H9 (cell line): Measurements from ENCODE around the gene IRAK4. TPM values are rescaled to one million over a fixed set of nuclear protein-coding genes. Genes with fewer than 3 reads are reported as not detected.

Experiments
- DNase-seq: peaks from one replicate; pipeline ENCODE4 v3.0.0-alpha.2; 2017
- H2AFZ ChIP-seq: one replicate; pipeline ENCODE4 v1.6.1; 2013; ENCODE audit warnings: mild to moderate bottlenecking, low read length, control low read depth, moderate library complexity
- H2AK5ac ChIP-seq: 2 replicates; pipeline ENCODE4 v1.6.1; 2013; ENCODE audit warnings: low read length, control low read depth, mixed read lengths; ENCODE audit not compliant: insufficient read length
- H2BK120ac ChIP-seq: one replicate; pipeline ENCODE4 v1.6.1; 2013; ENCODE audit warnings: low read depth, mild to moderate bottlenecking, low read length, control low read depth, inconsistent platforms; ENCODE audit not compliant: poor library complexity, severe bottlenecking
- H2BK12ac ChIP-seq: 2 replicates; pipeline ENCODE4 v1.6.1; 2013; ENCODE audit warnings: low read length, control low read depth, mixed read lengths, low read depth; ENCODE audit not compliant: insufficient read length
- H2BK15ac ChIP-seq: 2 replicates; pipeline ENCODE4 v1.6.1; 2013; ENCODE audit warnings: low read depth, low read length, control low read depth
- H2BK20ac ChIP-seq: one replicate; pipeline ENCODE4 v1.6.1; 2013; ENCODE audit warnings: low read depth, mild to moderate bottlenecking, low read length, control low read depth, inconsistent platforms; ENCODE audit not compliant: poor library complexity, severe bottlenecking
- H2BK5ac ChIP-seq: 2 replicates; pipeline ENCODE4 v1.6.1; 2013; ENCODE audit warnings: low read length, control low read depth, mixed read lengths; ENCODE audit not compliant: insufficient read length
- H3K14ac ChIP-seq: 2 replicates; pipeline ENCODE4 v1.6.1; 2013; ENCODE audit warnings: low read length, control low read depth; ENCODE audit not compliant: insufficient read depth
- H3K18ac ChIP-seq: 2 replicates; pipeline ENCODE4 v1.6.1; 2013; ENCODE audit warnings: low read depth, mild to moderate bottlenecking, mixed read lengths, low read length, control low read depth; ENCODE audit not compliant: insufficient read length
- H3K23ac ChIP-seq: 2 replicates; pipeline ENCODE4 v1.6.1; 2013; ENCODE audit warnings: low read length, control low read depth, mixed read lengths, low read depth; ENCODE audit not compliant: insufficient read length
- H3K23me2 ChIP-seq: 2 replicates; pipeline ENCODE4 v1.6.1; 2013; ENCODE audit warnings: low read depth, mild to moderate bottlenecking, mixed read lengths, low read length, control low read depth; ENCODE audit not compliant: insufficient read length, poor library complexity, severe bottlenecking
- H3K27ac ChIP-seq: 2 replicates; pipeline ENCODE4 v1.5.1; 2013; ENCODE audit warnings: low read length, control low read depth, mixed read lengths, low read depth; ENCODE audit not compliant: insufficient read length
- H3K27me3 ChIP-seq: 2 replicates; pipeline ENCODE4 v1.6.1; 2013; ENCODE audit warnings: low read length, control low read depth, inconsistent platforms; ENCODE audit not compliant: insufficient read depth
- H3K4ac ChIP-seq: 2 replicates; pipeline ENCODE4 v1.6.1; 2013; ENCODE audit warnings: low read depth, mild to moderate bottlenecking, control low read depth, inconsistent platforms, low read length, moderate library complexity
- H3K4me1 ChIP-seq: 2 replicates; pipeline ENCODE4 v1.6.1; 2013; ENCODE audit warnings: low read length, control low read depth, inconsistent platforms; ENCODE audit not compliant: insufficient read depth
- H3K4me2 ChIP-seq: 2 replicates; pipeline ENCODE4 v1.6.1; 2013; ENCODE audit warnings: low read length, control low read depth, mixed read lengths; ENCODE audit not compliant: insufficient read length, insufficient read depth
- H3K56ac ChIP-seq: 2 replicates; pipeline ENCODE4 v1.6.1; 2013; ENCODE audit warnings: low read depth, mild to moderate bottlenecking, mixed read lengths, low read length, control low read depth; ENCODE audit not compliant: insufficient read length
- H3K79me1 ChIP-seq: 2 replicates; pipeline ENCODE4 v1.6.1; 2013; ENCODE audit warnings: low read depth, mild to moderate bottlenecking, moderate library complexity, low read length, control low read depth, inconsistent platforms; ENCODE audit not compliant: insufficient read depth, poor library complexity, severe bottlenecking
- H3K79me2 ChIP-seq: 2 replicates; pipeline ENCODE4 v1.6.1; 2013; ENCODE audit warnings: low read length, control low read depth, inconsistent platforms; ENCODE audit not compliant: insufficient read depth
- H3K9ac ChIP-seq: 2 replicates; pipeline ENCODE4 v1.6.1; 2013; ENCODE audit warnings: low read length, control low read depth, mixed read lengths; ENCODE audit not compliant: insufficient read length; ENCODE audit errors: extremely low read depth
- H3K9me3 ChIP-seq: one replicate; pipeline ENCODE4 v1.6.1; 2013; ENCODE audit warnings: low read depth, low read length, inconsistent platforms; ENCODE audit not compliant: control insufficient read depth
- H3T11ph ChIP-seq: one replicate; pipeline ENCODE4 v1.6.1; 2013; ENCODE audit warnings: mild to moderate bottlenecking, low read length, control low read depth, inconsistent platforms
- H4K20me1 ChIP-seq: one replicate; pipeline ENCODE4 v1.6.1; 2013; ENCODE audit not compliant: control insufficient read depth, insufficient read length, insufficient read depth
- H4K5ac ChIP-seq: 2 replicates; pipeline ENCODE4 v1.6.1; 2013; ENCODE audit warnings: low read depth, mild to moderate bottlenecking, mixed read lengths, low read length, control low read depth; ENCODE audit not compliant: insufficient read length
- H4K8ac ChIP-seq: replicated peaks from 2 replicates; pipeline ENCODE4 v1.6.1; 2013; ENCODE audit warnings: low read length, control low read depth, mixed read lengths, low read depth; ENCODE audit not compliant: insufficient read length
- H4K91ac ChIP-seq: 2 replicates; pipeline ENCODE4 v1.6.1; 2013; ENCODE audit warnings: low read depth, mild to moderate bottlenecking, moderate library complexity, mixed read lengths, low read length, control low read depth; ENCODE audit not compliant: insufficient read length
- H3K27ac Mint-ChIP-seq, 3 experiments: 2 replicates in 2 of 3; 3 replicates in 1 of 3; pipeline ENCODE4 v1.8.0; 2020 to 2021; ENCODE audit warnings: mixed read lengths in 3 of 3, mild to moderate bottlenecking in 1 of 3, moderate library complexity in 1 of 3
- H3K27me3 Mint-ChIP-seq: 2 replicates; pipeline ENCODE4 v1.8.0; 2021; ENCODE audit warnings: low read depth, mild to moderate bottlenecking, moderate library complexity, mixed read lengths
- H3K36me3 Mint-ChIP-seq, 3 experiments: 2 replicates in 2 of 3; 3 replicates in 1 of 3; pipeline ENCODE4 v1.8.0; 2020 to 2021; ENCODE audit warnings: low read depth in 3 of 3, mixed read lengths in 3 of 3; ENCODE audit not compliant: insufficient read depth in 1 of 3
- H3K4me1 Mint-ChIP-seq, 2 experiments: 2 replicates each; pipeline ENCODE4 v1.8.0; 2020; ENCODE audit warnings: mixed read lengths in 2 of 2
- H3K4me3 Mint-ChIP-seq, 2 experiments: 2 replicates in 1 of 2; 3 replicates in 1 of 2; pipeline ENCODE4 v1.8.0; 2020 to 2021; ENCODE audit warnings: mild to moderate bottlenecking in 2 of 2, mixed read lengths in 2 of 2, moderate library complexity in 1 of 2
- H3K9me3 Mint-ChIP-seq, 2 experiments: 2 replicates in 1 of 2; 3 replicates in 1 of 2; pipeline ENCODE4 v1.8.0; 2020; ENCODE audit warnings: mild to moderate bottlenecking in 2 of 2, mixed read lengths in 2 of 2, moderate library complexity in 1 of 2
- WGBS: extraction: QIAGEN DNeasy Blood & Tissue Kit; methylation state at CpG from one replicate; pipeline ENCODE4 v1.1.7; 2013; ENCODE audit warnings: missing lambda C conversion rate, low lambda C conversion rate, mixed read lengths; ENCODE audit not compliant: insufficient read length; ENCODE audit errors: extremely low coverage; 5-methylcytosine and 5-hydroxymethylcytosine counted together
- total RNA-seq: library from RNA; stranded (reverse); gene quantifications from 2 replicates; pipeline ENCODE4 v1.2.1, GENCODE V29; 2021
- TF ChIP-seq, protein P1 (sequence below): fragments of 200-600 bp; sonication (generic); conservative IDR thresholded peaks from 3 replicates; pipeline ENCODE4 v1.8.0; 2021; ENCODE audit warnings: antibody characterized with exemption, mild to moderate bottlenecking

The IRAK4 gene
- total RNA-seq, 1 experiment from 2014 or later, result 3.0 TPM

- H3K4me1 ChIP-seq, result no peaks in the 10 kb centered on the region
- H3K36me3 Mint-ChIP-seq, result no peaks in the 10 kb centered on the region
- H2AFZ ChIP-seq, result no peak overlapping the region
- H2BK20ac ChIP-seq, result no peak overlapping the region
- no peaks in the 10 kb centered on the region for H3K9me3 ChIP-seq
- no peak overlapping the region for H4K5ac ChIP-seq
- H3T11ph ChIP-seq, result no peak overlapping the region
- no peaks in the 10 kb centered on the region for H4K20me1 ChIP-seq
- H3K27me3 ChIP-seq, result no peaks in the 10 kb centered on the region
- peaks cover 8 to 11% of the 10 kb centered on the region in 2 experiments for H3K4me1 Mint-ChIP-seq
- H2AK5ac ChIP-seq, result no peak overlapping the region
- H3K79me2 ChIP-seq, result no peaks in the 10 kb centered on the region
- H3K4me3 Mint-ChIP-seq, result no peak overlapping the region
- H3K14ac ChIP-seq, result no peak overlapping the region
- no peak overlapping the region for H2BK12ac ChIP-seq
- no peak overlapping the region for H3K18ac ChIP-seq
- no peaks in the 10 kb centered on the region for H3K79me1 ChIP-seq
- H3K27ac Mint-ChIP-seq, result peak overlapping the region; percentile 9 to 92 (median 40); a peak in 6 of 7 replicates
- peaks cover 0 to 2% of the 10 kb centered on the region in 2 experiments; a peak in 1 of 5 replicates for H3K9me3 Mint-ChIP-seq
- H3K56ac ChIP-seq, result no peak overlapping the region
- no peak overlapping the region for H4K8ac ChIP-seq
- no peak overlapping the region for H3K4me2 ChIP-seq
- TF ChIP-seq, protein P1, sequence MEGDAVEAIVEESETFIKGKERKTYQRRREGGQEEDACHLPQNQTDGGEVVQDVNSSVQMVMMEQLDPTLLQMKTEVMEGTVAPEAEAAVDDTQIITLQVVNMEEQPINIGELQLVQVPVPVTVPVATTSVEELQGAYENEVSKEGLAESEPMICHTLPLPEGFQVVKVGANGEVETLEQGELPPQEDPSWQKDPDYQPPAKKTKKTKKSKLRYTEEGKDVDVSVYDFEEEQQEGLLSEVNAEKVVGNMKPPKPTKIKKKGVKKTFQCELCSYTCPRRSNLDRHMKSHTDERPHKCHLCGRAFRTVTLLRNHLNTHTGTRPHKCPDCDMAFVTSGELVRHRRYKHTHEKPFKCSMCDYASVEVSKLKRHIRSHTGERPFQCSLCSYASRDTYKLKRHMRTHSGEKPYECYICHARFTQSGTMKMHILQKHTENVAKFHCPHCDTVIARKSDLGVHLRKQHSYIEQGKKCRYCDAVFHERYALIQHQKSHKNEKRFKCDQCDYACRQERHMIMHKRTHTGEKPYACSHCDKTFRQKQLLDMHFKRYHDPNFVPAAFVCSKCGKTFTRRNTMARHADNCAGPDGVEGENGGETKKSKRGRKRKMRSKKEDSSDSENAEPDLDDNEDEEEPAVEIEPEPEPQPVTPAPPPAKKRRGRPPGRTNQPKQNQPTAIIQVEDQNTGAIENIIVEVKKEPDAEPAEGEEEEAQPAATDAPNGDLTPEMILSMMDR, result no peak
- H2BK5ac ChIP-seq, result no peak overlapping the region
- H3K9ac ChIP-seq, result no peak overlapping the region
- DNase-seq, result peak; percentile 40
- no peaks in the 10 kb centered on the region for H3K27me3 Mint-ChIP-seq
- H3K23me2 ChIP-seq, result no peaks in the 10 kb centered on the region
- H3K23ac ChIP-seq, result no peak overlapping the region
- no peak overlapping the region for H3K4ac ChIP-seq
- H4K91ac ChIP-seq, result no peak overlapping the region
- no peak overlapping the region for H2BK120ac ChIP-seq
- H3K27ac ChIP-seq, result no peak overlapping the region
- no peak overlapping the region for H2BK15ac ChIP-seq
- WGBS, result no CpG with 5 or more reads among the region's 8 CpGs
Observed at GRCh38 chr12:43824207-43824775, 65.5 kb downstream of the IRAK4 start.
